ENCODE data around the gene MAP1LC3A. TPM values are rescaled to one million over a fixed set of nuclear protein-coding genes. Genes with fewer than 3 reads are reported as not detected.

MAP1LC3A gene
- total RNA-seq, 2 experiments from 2014 or later: not detected

DNA sequence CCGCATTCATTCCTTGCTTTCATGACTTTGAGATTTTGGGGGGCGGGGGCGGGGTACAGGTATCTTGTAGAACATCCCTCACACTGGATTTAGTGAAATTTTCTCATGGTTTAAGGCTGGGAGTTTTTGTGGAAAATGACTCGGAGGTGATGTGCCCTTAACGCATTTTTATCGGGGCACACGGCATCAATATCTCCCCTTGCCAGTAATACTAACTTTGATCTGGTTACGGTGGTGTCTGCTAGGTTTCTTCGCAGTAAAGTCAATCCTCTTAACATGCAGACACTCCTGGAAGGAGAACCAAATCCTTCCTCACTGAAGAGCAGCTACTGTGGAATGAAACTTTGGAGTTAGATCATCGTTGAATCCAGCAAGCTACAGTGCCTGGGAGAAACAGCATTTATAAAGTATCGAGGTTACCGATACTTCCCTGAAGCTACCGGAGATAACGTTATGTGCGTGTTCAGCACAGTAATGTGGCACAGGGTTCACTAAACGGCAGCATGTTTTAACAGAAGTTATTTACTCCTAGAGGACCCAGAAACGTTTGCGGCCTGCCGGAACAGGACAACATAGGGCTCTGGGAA, 43.5 kb upstream of the MAP1LC3A start:
- H3K79me2 ChIP-seq (ENCODE audit: insufficient read depth, low read depth, low read length): peaks cover 28% of the 10 kb centered on the region
- H3K36me3 ChIP-seq (ENCODE audit: insufficient read depth, low read length): peaks cover 21% of the 10 kb centered on the region; the same call in 1 of the 2 replicates
- H3K9me3 ChIP-seq (ENCODE audit: low read length): no peaks in the 10 kb centered on the region
- ChIA-PET CTCF (ENCODE audit: unreplicated experiment) (interaction anchor here (2.4 kb wide), 1 partner anchor 202 kb away, joined by 11 read pairs; no protein-coding TSS in a partner anchor), POLR2A (interaction anchor here (0.6 to 1.2 kb wide), 4 partner anchors 11 to 762 kb away, joined by 3 to 4 read pairs (median 3); no protein-coding TSS in a partner anchor)
- H2AFZ ChIP-seq (ENCODE audit: low read length): peak overlapping the region; percentile 93
- intact Hi-C loops (cut with micrococcal nuclease; ENCODE audit: unreplicated experiment): no loop called here
- H3K4me1 ChIP-seq (ENCODE audit: insufficient read depth, low read length, poor library complexity, severe bottlenecking): peaks cover 19% of the 10 kb centered on the region
- H3K4me2 ChIP-seq (ENCODE audit: low read length): peak overlapping the region; percentile 95
- TF ChIP-seq EZH2phosphoT487 (IDR thresholded peaks at IDR 0.05; ENCODE audit: borderline replicate concordance, low read depth, low read length): no peak
- TF ChIP-seq, protein P1, sequence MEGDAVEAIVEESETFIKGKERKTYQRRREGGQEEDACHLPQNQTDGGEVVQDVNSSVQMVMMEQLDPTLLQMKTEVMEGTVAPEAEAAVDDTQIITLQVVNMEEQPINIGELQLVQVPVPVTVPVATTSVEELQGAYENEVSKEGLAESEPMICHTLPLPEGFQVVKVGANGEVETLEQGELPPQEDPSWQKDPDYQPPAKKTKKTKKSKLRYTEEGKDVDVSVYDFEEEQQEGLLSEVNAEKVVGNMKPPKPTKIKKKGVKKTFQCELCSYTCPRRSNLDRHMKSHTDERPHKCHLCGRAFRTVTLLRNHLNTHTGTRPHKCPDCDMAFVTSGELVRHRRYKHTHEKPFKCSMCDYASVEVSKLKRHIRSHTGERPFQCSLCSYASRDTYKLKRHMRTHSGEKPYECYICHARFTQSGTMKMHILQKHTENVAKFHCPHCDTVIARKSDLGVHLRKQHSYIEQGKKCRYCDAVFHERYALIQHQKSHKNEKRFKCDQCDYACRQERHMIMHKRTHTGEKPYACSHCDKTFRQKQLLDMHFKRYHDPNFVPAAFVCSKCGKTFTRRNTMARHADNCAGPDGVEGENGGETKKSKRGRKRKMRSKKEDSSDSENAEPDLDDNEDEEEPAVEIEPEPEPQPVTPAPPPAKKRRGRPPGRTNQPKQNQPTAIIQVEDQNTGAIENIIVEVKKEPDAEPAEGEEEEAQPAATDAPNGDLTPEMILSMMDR (conservative IDR thresholded peaks at IDR 0.05; ENCODE audit: low read length): no peak
- H3K9me2 ChIP-seq (ENCODE audit: insufficient read depth, low read length): no peaks in the 10 kb centered on the region
- BruUV-seq (replicated peaks): no TSS peak
- H3K4me3 ChIP-seq (ENCODE audit: low read depth, low read length, poor library complexity, severe bottlenecking): peak overlapping the region; percentile 99
- H3K27ac ChIP-seq (ENCODE audit: low read depth, low read length, poor library complexity, severe bottlenecking): peak overlapping the region; percentile 29
- H4K20me1 ChIP-seq (ENCODE audit: insufficient read depth, low read length): no peaks in the 10 kb centered on the region
- no peak for DNase-seq (ENCODE audit: low spot score)

DNA sequence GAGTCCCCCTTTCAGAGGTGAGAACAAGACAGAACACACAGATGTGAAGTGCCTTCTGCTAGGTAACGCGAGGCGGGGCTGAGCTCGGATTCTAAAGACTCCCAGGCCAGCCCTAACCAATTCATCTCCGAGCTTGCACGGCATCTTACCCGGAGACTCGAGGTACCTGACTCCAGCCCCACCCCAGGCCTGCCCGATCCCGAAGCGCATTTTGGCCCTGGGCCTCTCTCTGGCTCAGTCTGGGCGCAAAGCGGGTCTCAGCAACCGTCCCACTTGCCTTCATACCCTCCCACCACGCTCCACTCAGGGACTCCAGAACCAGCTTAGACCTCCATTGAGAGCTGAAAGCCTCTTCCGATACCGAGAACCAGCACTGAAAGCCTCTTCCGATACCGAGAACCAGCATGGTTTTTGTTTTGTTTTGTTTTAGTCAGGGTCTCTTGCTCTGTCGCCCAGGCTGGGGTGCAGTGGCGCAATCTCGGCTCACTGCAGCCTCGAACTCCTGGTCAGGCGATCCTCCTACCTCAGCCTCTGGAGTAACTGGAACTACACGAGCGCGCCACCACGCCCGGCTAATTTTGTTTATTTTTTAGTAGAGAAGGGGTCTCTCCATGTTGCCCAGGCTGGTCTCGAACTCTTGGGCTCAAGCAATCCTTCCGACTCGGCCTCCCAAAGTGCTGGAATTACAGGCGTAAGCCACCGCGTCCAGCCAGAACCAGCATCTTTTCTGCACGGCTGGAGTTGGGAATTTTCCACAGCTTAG, 42.9 kb upstream of the MAP1LC3A start:
- Histone ChIP-seq H4K20me1 (ENCODE audit: insufficient read depth, low read length) (no peaks in the 10 kb centered on the region), H3K4me1 (ENCODE audit: insufficient read depth, low read length, poor library complexity, severe bottlenecking) (peaks cover 19% of the 10 kb centered on the region), H3K9me2 (ENCODE audit: insufficient read depth, low read length) (no peaks in the 10 kb centered on the region), H3K79me2 (ENCODE audit: insufficient read depth, low read depth, low read length) (peaks cover 28% of the 10 kb centered on the region), H3K36me3 (ENCODE audit: insufficient read depth, low read length) (peaks cover 17% of the 10 kb centered on the region; the same call in 1 of the 2 replicates), H3K27ac (ENCODE audit: low read depth, low read length, poor library complexity, severe bottlenecking) (peak overlapping the region; percentile 29), H3K9me3 (ENCODE audit: low read length) (no peaks in the 10 kb centered on the region), H3K4me2 (ENCODE audit: low read length) (peak overlapping the region; percentile 95), H3K4me3 (ENCODE audit: low read depth, low read length, poor library complexity, severe bottlenecking) (peak overlapping the region; percentile 99), H2AFZ (ENCODE audit: low read length) (peak overlapping the region; percentile 93)
- peak; percentile 85 for DNase-seq (ENCODE audit: low spot score)
- BruUV-seq (replicated peaks): no TSS peak
- intact Hi-C loops (cut with micrococcal nuclease; ENCODE audit: unreplicated experiment): loop anchor here (2.0 kb wide), 1 partner anchor 213 kb away; the partner anchor contains the start of gene AHCY
- POLR2A ChIA-PET: interaction anchor here (0.6 to 1.2 kb wide), 7 partner anchors 11 to 761 kb away, joined by 3 to 4 read pairs (median 3); no protein-coding TSS in a partner anchor
- CTCF ChIA-PET (ENCODE audit: unreplicated experiment): interaction anchor here (1.5 to 2.4 kb wide), 2 partner anchors 9 to 203 kb away, joined by 3 to 11 read pairs; no protein-coding TSS in a partner anchor
- TF ChIP-seq EZH2phosphoT487 (IDR thresholded peaks at IDR 0.05; ENCODE audit: borderline replicate concordance, low read depth, low read length): no peak
- TF ChIP-seq, protein P1 (conservative IDR thresholded peaks at IDR 0.05; ENCODE audit: low read length): no peak
